Stimulated activated CD4-positive, alpha-beta T cell treated with anti-CD3 and anti-CD28 coated beads, Interleukin-1b, Interleukin-23, amount 100 ng/mL, for 1 hour (primary cell): ENCODE measurements around the gene ARID4B.
"Not testable (repeated sequence)": the region's sequence is repeated elsewhere in the genome, so short reads cannot be mapped to it uniquely, and the experiment has no call there.

Experiments used
- DNase-seq, 2 donors: peaks; one replicate each; pipeline ENCODE4 v3.0.0-alpha.2; 2020; ENCODE audit warnings: low read depth in 2 of 2

ARID4B gene, protein sequence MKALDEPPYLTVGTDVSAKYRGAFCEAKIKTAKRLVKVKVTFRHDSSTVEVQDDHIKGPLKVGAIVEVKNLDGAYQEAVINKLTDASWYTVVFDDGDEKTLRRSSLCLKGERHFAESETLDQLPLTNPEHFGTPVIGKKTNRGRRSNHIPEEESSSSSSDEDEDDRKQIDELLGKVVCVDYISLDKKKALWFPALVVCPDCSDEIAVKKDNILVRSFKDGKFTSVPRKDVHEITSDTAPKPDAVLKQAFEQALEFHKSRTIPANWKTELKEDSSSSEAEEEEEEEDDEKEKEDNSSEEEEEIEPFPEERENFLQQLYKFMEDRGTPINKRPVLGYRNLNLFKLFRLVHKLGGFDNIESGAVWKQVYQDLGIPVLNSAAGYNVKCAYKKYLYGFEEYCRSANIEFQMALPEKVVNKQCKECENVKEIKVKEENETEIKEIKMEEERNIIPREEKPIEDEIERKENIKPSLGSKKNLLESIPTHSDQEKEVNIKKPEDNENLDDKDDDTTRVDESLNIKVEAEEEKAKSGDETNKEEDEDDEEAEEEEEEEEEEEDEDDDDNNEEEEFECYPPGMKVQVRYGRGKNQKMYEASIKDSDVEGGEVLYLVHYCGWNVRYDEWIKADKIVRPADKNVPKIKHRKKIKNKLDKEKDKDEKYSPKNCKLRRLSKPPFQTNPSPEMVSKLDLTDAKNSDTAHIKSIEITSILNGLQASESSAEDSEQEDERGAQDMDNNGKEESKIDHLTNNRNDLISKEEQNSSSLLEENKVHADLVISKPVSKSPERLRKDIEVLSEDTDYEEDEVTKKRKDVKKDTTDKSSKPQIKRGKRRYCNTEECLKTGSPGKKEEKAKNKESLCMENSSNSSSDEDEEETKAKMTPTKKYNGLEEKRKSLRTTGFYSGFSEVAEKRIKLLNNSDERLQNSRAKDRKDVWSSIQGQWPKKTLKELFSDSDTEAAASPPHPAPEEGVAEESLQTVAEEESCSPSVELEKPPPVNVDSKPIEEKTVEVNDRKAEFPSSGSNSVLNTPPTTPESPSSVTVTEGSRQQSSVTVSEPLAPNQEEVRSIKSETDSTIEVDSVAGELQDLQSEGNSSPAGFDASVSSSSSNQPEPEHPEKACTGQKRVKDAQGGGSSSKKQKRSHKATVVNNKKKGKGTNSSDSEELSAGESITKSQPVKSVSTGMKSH (N-terminal part only)

GRCh38 chr1:235327559-235328270 is at the start of gene ARID4B:
Gene ARID4B, minus strand, starts transcription at chr1:235328179. Its CDS starts 1,260 bp downstream, at chr1:235326919.
- DNase-seq = no peak

DNA sequence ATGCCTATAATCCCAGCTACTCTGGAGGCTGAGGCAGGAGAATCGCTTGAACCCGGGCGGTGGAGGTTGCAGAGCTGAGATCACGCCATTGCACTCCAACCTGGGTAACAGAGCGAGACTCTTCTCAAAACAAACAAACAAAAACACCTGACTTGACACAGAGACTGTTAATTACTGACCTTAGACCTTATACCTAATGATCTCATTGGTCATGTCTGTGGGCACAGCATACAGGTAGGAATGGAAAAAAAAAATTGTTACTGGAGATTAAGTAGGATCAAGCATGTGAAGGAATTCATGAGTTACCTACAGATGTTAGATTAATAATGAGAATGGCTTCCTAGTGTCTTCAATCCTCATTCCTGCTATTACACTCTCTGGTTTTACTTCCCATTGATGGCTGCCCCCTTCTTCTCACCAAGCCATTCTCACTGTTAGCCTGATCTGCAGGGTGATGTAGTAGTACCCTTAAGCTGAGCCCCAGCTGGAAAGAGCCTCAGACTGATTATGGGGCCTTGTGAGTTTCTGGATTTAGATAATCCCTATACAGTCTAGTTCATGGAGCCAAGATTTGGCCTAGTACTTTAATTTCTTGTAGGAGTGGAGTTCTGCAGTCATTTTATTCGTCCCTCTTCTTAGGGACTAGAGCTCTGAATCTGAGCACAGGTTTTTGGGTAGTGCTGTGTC is 48.1 kb upstream of the ARID4B start:
- DNase-seq = no peak

DNA sequence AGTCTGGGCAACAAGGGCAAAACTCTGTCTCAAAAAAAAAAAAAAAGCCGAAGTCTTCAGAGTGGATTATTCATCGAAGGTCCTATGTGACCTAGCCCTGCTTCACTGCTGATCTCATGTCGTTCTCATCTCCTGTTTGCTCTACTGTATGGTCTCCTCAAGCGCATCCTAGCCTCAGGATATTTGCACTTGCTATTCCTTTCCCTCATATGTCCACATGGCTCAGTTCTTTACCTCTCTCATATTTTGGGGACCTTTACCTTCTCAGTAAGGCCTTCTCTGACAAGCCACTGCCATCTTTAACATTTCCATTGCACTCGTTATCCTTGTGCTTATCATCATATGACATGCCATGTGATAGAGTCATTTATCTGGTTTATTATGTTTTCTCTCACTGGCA is 41.8 kb upstream of the ARID4B start:
- DNase-seq = no peak

- DNase-seq = no peak
Measured at GRCh38 chr1:235368428-235368827, 40.4 kb upstream of the ARID4B start.

DNA sequence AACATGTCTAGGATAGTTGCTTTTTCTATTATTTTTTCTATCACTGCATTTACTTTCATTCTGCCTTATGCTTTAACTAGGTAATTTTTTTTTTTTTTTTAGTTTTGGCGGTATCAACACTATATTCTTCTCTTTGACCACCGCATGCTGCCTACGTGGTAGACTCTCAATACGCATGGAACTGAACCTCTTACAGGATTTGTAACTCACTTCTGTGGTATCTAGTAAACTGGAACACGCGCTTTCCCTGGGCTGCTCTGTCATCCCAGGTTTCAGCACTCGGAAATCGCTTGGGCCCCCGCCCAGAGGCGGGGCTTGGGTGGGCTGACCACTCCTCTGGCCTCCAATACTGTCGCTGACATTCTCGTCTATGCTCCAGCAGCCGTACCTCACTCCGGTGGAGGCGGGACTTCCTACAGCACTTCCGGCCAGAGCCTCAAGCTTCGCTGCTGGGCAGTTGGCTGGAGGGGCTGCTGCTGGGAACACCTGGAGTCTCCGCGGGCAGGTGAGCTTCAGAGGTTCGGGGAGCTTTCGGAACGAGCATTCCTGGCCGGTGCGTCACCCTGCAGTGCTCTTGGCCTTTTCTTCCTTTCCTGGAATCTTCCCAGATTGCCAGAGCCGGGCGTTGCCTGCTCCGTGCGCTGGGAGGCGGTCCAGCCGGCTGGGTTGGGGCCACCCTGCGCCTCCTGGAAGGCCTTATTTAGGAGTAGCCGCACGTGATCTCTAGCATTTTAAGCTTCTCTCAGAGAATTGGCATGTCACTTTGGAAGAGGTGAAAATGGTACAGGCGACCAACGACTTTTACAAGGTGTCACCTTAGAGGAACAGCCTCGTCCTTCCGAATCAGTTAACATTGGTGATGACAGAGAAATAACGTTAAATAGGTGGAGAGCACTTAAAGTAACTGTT is 39.3 kb upstream of the ARID4B start, which contains the start of gene TBCE:
TBCE (plus strand) TSS at position 428 of the 909 bp plus-strand sequence. CDS start 12,623 bp downstream, outside the sequence.
- peak; percentile 49 to 69 for DNase-seq

- no peak for DNase-seq
Measured at GRCh38 chr1:235366286-235366685, 38.3 kb upstream of the ARID4B start.

- DNase-seq = not testable (repeated sequence)
Measured at GRCh38 chr1:235364189-235364588, 36.2 kb upstream of the ARID4B start.

DNA sequence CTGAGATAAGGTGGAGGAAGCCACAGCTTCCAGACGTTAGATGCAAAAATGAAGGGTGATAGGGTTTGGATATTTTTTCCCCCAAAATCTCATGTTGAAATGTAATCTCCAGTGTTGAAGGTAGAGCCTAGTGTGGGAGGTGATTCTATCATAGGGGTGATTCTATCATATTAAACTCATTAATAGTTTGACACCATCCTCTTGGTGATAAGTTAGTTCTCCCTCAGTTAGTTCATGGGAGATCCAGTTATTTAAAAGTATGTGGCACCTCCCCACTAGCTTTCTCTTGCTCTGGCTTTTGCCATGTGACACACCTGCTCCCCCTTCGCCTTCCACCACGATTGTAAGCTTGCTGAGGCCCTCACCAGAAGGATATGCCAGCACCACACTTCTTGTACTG is 30.9 kb upstream of the ARID4B start:
- no peak for DNase-seq

GRCh38 chr1:235357485-235358373 is 29.8 kb upstream of the ARID4B start:
- no peak for DNase-seq

DNA sequence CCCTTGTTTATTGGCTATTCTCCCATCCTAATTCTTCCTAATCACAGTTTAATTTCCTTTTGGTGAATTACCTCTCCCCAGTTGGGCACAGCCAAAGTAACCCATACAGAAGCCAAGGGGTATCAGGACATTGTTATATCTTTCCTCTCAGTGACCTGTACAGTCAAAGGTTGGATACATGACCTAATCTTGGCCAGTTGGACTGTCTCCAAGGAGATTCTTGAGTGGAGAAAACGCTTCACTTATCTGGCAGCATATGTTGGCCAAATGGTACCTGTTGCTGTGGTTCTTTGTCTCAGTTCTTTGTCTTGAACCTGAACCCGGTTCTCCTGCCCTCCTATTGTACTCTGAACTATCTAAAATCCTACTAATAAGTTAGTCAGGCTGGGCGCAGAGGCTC is 23.9 kb upstream of the ARID4B start:
- no peak for DNase-seq

GRCh38 chr1:235351441-235351840 is 23.5 kb upstream of the ARID4B start:
- no peak for DNase-seq

- no peak for DNase-seq
Measured at GRCh38 chr1:235343726-235344125, 15.7 kb upstream of the ARID4B start.

DNA sequence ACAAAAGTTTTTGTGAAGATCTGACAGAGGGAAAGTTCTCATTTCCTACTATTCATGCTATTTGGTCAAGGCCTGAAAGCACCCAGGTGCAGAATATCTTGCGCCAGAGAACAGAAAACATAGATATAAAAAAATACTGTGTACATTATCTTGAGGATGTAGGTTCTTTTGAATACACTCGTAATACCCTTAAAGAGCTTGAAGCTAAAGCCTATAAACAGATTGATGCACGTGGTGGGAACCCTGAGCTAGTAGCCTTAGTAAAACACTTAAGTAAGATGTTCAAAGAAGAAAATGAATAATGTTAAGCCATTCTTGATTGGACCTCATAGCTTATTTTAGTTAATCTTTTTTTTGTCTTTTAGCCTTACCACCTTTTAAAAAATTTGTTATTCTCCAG is 14.5 kb upstream of the ARID4B start:
- DNase-seq = no peak

DNA sequence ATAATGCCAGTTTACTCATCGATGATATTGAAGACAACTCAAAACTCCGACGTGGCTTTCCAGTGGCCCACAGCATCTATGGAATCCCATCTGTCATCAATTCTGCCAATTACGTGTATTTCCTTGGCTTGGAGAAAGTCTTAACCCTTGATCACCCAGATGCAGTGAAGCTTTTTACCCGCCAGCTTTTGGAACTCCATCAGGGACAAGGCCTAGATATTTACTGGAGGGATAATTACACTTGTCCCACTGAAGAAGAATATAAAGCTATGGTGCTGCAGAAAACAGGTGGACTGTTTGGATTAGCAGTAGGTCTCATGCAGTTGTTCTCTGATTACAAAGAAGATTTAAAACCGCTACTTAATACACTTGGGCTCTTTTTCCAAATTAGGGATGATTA is 14.1 kb upstream of the ARID4B start:
- DNase-seq = no peak

GRCh38 chr1:235341334-235341733 is 13.4 kb upstream of the ARID4B start:
- DNase-seq = no peak

DNA sequence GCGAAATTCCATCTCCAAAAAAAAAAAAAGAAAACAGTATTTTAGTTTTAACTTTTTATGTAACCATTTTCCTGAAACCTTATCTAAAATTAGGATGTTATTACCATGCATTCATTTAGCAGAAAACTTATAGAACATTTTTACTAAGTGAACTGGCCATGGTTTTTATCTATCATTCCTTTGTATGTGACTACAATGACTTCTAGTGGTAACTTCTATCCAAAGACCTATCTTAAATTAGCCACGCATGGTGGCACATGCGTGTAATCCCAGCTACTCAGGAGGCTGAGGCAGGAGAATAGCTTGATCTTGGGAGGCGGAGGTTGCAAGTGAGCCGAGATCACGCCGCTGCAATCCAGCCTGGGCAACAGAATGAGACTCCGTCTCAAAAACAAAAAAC is 11.8 kb upstream of the ARID4B start:
- no peak for DNase-seq

- no peak for DNase-seq
Measured at GRCh38 chr1:235336903-235337302, 8.9 kb upstream of the ARID4B start.

DNA sequence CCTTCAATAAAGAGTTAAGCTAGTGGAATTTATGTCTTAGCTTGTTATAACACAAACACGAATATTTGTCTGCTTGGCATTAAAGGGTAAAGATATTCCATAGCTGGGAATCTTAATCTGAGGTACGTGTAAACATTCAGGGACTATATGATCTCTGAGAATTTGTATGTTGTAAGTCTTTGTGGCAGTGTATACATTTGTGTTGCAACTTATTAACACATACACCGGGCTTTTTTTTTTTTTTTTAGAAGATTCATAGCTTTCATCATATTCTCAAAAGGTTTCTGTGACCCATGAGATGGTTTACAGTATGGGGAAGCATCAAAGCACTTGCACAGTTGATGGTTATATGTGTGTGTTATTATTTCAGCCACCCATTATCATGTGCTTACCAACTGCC is 3.4 kb upstream of the ARID4B start:
- DNase-seq = no peak

GRCh38 chr1:235330918-235331285 is 2.9 kb upstream of the ARID4B start:
- no peak for DNase-seq
